IPS-18c (cell line): ENCODE data around the gene C19orf47.
"Not testable (repeated sequence)": the region's sequence is repeated elsewhere in the genome, so short reads cannot be mapped to it uniquely, and the experiment has no call there.

Experiments
- H3K4me3 ChIP-seq: 2 replicates; pipeline ENCODE4 v1.7.0; 2013; ENCODE audit warnings: low read depth, mild to moderate bottlenecking, low read length, moderate library complexity; ENCODE audit not compliant: insufficient read depth
- H3K9me3 ChIP-seq: one replicate; pipeline ENCODE4 v1.6.1; 2013; ENCODE audit warnings: mild to moderate bottlenecking, low read length, moderate library complexity; ENCODE audit not compliant: control insufficient read depth, insufficient read depth

C19orf47 gene

DNA sequence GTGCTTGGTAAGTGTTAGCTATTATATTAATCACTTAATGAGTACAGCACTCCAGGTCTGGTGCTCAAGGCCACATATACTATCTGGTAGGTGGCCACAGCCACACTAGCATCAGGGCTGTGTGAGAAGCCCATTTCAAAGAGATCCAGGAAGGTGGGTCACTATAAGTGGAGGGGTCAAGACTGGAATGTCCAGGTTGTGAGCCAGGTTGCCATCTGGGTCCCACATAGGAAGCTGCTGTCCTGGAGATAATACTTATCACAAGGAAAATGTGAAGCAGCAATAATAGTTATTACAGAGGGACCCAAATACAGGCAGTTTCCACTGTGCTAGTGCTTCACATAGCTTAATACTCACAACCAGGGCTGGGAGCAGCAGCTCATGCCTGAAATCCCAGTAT is 13.1 kb downstream of the C19orf47 start:
- Histone ChIP-seq H3K9me3 (no peaks in the 10 kb centered on the region), H3K4me3 (no peak overlapping the region)

DNA sequence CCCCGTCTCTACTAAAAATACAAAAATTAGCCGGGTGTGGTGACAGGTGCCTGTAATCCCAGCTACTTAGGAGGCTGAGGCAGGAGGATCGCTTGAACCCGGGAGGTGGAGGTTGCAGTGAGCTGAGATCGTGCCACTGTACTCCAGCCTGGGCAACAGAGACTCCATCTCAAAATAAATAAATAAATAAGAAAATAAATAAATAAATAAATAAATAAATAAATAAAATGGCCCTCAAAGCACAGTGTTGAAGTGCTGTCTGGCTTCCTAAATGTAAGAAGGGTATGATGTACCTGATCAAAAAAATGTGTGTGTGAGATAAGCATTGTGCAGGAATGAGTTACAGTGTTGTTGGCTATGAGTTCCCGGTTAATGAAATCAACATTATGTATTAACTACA is 15.1 kb downstream of the C19orf47 start:
- H3K9me3 ChIP-seq, H3K4me3 ChIP-seq: not testable (repeated sequence)

- H3K9me3 ChIP-seq: no peaks in the 10 kb centered on the region
- no peak overlapping the region for H3K4me3 ChIP-seq
Observed at GRCh38 chr19:40332669-40333068, 15.5 kb downstream of the C19orf47 start.

DNA sequence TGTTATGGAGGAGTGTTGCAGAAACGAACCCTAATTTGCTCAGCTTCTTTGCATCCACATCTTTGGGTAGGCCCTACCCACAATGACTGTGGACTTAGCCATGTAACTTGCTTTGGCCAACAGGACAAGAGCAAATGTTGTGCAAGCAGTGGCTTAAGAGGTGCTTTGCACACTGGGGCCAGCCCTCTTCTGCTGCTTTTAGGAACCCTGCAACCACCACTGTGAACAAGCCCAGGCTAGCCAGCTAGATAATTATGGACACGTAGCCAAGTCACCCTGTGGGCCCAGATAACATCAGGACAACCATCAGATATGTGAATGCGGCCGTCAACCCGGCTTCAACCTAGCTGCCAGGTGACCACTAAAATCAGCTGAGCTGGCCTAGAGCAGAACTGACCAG is 17.1 kb downstream of the C19orf47 start:
- Histone ChIP-seq H3K4me3 (no peak overlapping the region), H3K9me3 (no peaks in the 10 kb centered on the region)

- Histone ChIP-seq H3K4me3 (no peak overlapping the region), H3K9me3 (no peaks in the 10 kb centered on the region)
Observed at GRCh38 chr19:40326201-40326600, 22.0 kb downstream of the C19orf47 start.

- Histone ChIP-seq H3K9me3 (no peaks in the 10 kb centered on the region), H3K4me3 (no peak overlapping the region)
Observed at GRCh38 chr19:40323705-40324104, 24.5 kb downstream of the C19orf47 start.

- no peaks in the 10 kb centered on the region for H3K9me3 ChIP-seq
- H3K4me3 ChIP-seq: no peak overlapping the region
Observed at GRCh38 chr19:40322951-40323615, 25.1 kb downstream of the C19orf47 start.

- Histone ChIP-seq H3K4me3 (no peak overlapping the region), H3K9me3 (no peaks in the 10 kb centered on the region)
Observed at GRCh38 chr19:40322271-40322610, 26.0 kb downstream of the C19orf47 start.

GRCh38 chr19:40321566-40322270 is 26.5 kb downstream of the C19orf47 start:
- Histone ChIP-seq H3K4me3 (no peak overlapping the region), H3K9me3 (no peaks in the 10 kb centered on the region)

DNA sequence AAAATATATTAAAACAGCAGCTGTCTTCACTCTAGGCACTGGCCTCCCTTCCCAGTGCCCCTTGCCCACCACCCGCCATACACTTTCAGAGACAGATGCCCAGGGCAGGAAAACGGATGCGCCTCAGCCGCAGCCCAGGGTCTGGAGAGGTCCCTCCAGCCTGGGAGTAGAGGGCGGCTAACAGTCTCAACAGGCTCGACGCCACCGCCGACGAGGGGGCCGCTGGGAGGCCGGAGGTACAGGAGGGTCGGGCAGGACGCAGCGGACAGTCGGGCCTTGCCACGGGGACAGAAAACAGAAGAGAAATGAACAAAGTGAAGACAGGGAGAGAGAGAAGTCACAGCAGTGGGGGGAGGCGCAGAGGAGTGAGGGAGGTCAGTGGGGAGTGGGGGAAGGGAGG is 27.1 kb downstream of the C19orf47 start:
- Histone ChIP-seq H3K9me3 (no peaks in the 10 kb centered on the region), H3K4me3 (no peak overlapping the region)

DNA sequence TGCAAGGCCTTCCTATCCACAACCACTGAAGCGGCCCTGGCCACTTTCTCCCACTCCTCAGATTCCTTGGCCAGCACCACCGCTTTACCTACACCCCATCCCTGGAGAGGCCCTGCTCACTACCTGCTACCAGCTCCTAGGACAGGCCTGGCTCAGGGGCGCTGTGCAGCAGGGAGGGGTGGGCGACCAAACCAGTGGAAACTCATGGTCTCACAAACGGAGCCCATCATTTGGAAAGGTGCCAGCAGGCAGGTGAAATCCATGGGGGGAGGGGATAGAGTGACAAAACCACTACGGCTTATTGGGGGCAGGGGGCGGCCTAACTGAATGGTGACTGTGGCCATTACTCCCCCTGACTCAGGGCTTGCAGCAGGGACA is 27.6 kb downstream of the C19orf47 start:
- no peaks in the 10 kb centered on the region for H3K9me3 ChIP-seq
- no peak overlapping the region for H3K4me3 ChIP-seq

DNA sequence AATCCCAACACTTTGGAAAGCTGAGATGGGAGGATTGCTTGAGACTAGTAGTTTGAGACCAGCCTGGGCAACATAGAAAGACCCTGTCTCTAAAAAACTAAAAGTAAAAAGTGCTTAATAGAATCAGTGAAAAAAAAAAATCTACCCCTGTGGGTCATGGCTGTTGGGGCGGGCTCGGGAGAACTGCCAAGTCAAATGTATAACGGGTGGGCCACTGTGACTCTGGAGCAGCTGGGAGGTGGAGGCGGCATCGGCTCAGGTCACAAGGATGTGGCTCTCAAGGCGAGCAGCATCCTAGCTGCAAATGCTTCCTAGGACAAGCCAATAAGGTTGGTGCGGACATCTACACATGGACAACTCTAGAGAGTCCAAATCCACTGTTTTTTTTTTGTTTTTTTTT is 30.9 kb downstream of the C19orf47 start:
- H3K4me3 ChIP-seq: no peak overlapping the region

GRCh38 chr19:40315812-40316470 is 32.3 kb downstream of the C19orf47 start:
- Histone ChIP-seq H3K4me3 (no peak overlapping the region), H3K9me3 (no peaks in the 10 kb centered on the region)

More for the DNA sequence above, 30.9 kb downstream of the C19orf47 start:
- no peaks in the 10 kb centered on the region for H3K9me3 ChIP-seq

GRCh38 chr19:40314656-40315055 is 33.5 kb downstream of the C19orf47 start:
- Histone ChIP-seq H3K9me3 (no peaks in the 10 kb centered on the region), H3K4me3 (no peak overlapping the region)

GRCh38 chr19:40313229-40313983 is 34.8 kb downstream of the C19orf47 start:
- Histone ChIP-seq H3K9me3 (no peaks in the 10 kb centered on the region), H3K4me3 (no peak overlapping the region)

GRCh38 chr19:40312533-40312932 is 35.7 kb downstream of the C19orf47 start:
- H3K9me3 ChIP-seq: no peaks in the 10 kb centered on the region
- no peak overlapping the region for H3K4me3 ChIP-seq

DNA sequence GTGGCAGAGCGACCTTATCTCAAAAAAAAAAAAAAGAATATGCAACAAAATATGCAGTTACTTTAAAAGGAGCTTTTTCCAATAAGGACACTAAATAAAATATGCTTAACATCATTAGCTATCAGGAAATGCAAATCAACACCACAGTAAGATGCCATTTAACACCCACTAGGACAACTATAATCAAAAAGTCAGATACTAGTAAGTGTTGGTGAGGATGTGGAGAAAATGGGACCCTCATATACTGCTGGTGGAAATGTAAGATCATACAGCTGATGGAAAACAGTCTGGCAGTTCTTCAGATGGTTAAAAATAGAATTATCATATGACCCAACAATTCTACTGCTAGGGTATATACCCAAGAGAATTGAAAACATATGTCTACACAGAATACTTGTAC is 38.5 kb downstream of the C19orf47 start:
- no peak overlapping the region for H3K4me3 ChIP-seq

DNA sequence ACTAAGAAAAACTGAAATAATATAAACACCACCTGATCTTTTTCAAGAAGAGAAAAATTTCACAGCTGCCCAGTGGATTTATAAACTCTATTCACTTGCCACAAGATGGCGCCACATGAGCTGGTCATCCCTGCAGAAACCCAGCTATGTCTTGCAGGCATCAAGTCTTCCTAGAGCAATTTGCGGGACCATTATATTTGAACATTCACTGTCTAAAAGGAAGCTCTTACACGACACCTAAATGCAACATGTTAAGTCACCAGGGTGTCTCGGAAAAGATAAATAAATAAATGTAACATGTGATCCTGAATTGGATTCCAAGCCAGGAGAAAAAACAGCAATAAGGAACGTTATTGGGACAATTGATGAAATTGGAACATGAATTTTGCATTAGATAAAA is 42.8 kb downstream of the C19orf47 start:
- Histone ChIP-seq H3K9me3 (no peaks in the 10 kb centered on the region), H3K4me3 (no peak overlapping the region)

More for the DNA sequence above, 38.5 kb downstream of the C19orf47 start:
- no peaks in the 10 kb centered on the region for H3K9me3 ChIP-seq
